ENCODE measurements around the gene EYS. TPM values are rescaled to one million over a fixed set of nuclear protein-coding genes. Genes with fewer than 3 reads are reported as not detected.
"Not testable (repeated sequence)": the region's sequence is repeated elsewhere in the genome, so short reads cannot be mapped to it uniquely, and the experiment has no call there.

The EYS gene
- total RNA-seq, 3 donors from 2014 or later = 0.16 to 0.61 (median 0.60) TPM

DNA sequence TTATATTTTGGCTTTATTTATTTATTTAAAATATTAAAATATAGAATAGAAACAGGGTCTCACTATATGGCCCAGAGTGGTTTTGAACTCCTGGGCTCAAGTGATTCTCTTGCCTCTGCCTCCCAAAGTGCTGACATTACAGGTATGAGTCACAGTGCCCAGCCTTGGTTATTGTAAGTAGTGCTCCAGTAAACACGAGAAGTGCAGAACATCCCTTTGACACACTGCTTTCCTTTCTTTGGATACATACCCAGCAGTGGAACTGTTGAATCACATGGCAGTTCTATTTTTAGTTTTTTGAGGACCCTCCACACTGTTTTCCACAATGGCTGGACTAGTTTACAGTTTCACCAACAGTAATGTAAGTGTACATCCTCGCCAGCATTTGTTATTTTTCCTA is 1867.5 kb downstream of the EYS start:
- H3K4me3 ChIP-seq = no peak overlapping the region
- TF ChIP-seq, protein P1, sequence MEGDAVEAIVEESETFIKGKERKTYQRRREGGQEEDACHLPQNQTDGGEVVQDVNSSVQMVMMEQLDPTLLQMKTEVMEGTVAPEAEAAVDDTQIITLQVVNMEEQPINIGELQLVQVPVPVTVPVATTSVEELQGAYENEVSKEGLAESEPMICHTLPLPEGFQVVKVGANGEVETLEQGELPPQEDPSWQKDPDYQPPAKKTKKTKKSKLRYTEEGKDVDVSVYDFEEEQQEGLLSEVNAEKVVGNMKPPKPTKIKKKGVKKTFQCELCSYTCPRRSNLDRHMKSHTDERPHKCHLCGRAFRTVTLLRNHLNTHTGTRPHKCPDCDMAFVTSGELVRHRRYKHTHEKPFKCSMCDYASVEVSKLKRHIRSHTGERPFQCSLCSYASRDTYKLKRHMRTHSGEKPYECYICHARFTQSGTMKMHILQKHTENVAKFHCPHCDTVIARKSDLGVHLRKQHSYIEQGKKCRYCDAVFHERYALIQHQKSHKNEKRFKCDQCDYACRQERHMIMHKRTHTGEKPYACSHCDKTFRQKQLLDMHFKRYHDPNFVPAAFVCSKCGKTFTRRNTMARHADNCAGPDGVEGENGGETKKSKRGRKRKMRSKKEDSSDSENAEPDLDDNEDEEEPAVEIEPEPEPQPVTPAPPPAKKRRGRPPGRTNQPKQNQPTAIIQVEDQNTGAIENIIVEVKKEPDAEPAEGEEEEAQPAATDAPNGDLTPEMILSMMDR (IDR thresholded peaks at IDR 0.05) = no peak
- intact Hi-C loops (cut with DNase I, micrococcal nuclease) = no loop called here
- DNase-seq (no peak), ATAC-seq (no peak)
- H3K36me3 ChIP-seq (ENCODE audit: low read depth) = no peaks in the 10 kb centered on the region
- no peaks in the 10 kb centered on the region for H3K9me3 ChIP-seq
- no peaks in the 10 kb centered on the region for H3K4me1 ChIP-seq (ENCODE audit: low read depth)

DNA sequence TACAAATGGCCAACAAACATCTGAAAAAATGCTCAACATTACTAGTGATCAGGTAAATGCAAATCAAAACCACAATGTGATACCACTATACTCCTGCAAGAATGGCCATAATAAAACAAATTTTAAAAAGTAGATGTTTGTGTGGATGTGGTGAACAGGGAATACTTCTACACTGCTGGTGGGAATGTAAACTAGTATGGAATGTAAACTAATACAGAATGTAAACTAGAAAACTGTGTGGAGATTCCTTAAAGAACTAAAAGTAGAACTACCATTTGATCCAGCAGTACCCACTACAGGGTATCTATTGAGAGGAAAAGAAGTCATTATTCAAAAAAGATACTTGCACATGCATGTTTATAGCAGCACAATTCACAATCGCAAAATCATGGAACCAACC is 1878.3 kb downstream of the EYS start:
- H3K4me3 ChIP-seq; ATAC-seq; DNase-seq; H3K9me3 ChIP-seq; intact Hi-C loops (cut with DNase I, micrococcal nuclease); H3K36me3 ChIP-seq (ENCODE audit: low read depth); H3K4me1 ChIP-seq (ENCODE audit: low read depth): not testable (repeated sequence)

DNA sequence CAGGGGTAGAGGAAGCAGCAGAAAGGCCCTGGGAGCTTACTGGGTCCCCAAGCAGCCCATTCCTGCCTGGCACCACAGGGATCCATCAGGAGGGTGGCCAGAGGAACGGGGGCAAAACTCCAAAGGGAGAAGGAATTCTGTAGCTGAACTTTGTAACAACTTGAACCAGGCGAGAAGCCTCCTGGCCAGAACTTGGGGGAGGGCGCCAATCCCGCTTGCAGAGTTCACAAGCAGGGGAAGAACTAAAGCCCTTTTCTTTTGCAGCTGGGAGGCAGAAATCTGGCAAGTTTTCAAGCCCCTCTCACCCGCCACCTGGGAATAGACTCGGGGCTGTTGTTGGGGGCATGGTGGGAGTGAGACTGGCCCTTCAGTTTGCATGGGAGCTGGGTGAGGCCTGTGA is 1882.3 kb downstream of the EYS start:
- DNase-seq (no peak), ATAC-seq (no peak)
- intact Hi-C loops (cut with DNase I, micrococcal nuclease) = no loop called here
- no peaks in the 10 kb centered on the region for H3K9me3 ChIP-seq
- TF ChIP-seq, protein P1 (IDR thresholded peaks at IDR 0.05) = no peak
- no peaks in the 10 kb centered on the region for H3K36me3 ChIP-seq (ENCODE audit: low read depth)
- H3K4me1 ChIP-seq (ENCODE audit: low read depth) = no peaks in the 10 kb centered on the region
- H3K4me3 ChIP-seq = no peak overlapping the region

DNA sequence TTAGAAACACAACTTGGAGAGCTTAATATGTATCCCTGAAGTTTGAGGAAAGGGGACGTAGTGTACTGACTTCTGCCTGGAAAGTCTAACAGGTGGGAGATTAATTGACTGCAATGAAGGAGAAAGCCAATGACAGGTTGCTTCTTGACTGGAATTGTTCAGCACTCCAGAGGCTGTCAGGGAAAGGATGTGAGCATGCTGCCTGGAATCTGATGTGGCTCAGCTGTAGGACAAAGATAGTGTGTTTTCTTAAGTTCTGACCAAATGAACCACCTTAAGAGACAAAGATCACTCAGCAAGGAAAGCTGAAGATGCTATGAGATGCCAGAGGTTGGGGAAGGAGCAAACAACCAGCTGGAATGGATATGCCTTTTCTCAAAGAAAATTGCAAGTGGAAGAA is 1885.6 kb downstream of the EYS start:
- Histone ChIP-seq H3K4me1 (ENCODE audit: low read depth) (no peaks in the 10 kb centered on the region), H3K9me3 (no peaks in the 10 kb centered on the region), H3K4me3 (no peak overlapping the region), H3K36me3 (ENCODE audit: low read depth) (no peaks in the 10 kb centered on the region)
- DNase-seq (no peak), ATAC-seq (no peak)
- TF ChIP-seq, protein P1 (IDR thresholded peaks at IDR 0.05) = no peak
- intact Hi-C loops (cut with DNase I, micrococcal nuclease) = no loop called here

DNA sequence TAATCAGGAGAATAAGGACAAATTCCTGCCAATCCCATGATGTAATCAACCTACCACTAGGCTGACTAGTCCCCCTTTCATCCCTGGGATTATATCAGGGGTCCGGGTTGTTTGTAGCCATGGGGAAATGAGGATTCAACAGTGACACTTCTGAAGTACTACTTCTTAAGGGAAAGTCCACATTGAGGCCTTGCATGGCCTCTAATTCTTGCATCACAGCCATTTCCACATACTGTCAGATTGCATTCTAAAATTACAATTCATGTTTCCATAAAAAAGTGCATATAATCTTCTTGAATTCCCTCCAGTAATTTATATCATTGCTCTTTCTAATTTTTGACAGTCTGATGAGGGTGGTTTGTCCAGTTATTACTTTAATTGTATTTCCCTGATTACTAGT is 1887.2 kb downstream of the EYS start:
- TF ChIP-seq, protein P1 (IDR thresholded peaks at IDR 0.05) = no peak
- no peak for ATAC-seq
- intact Hi-C loops (cut with DNase I, micrococcal nuclease) = no loop called here

DNA sequence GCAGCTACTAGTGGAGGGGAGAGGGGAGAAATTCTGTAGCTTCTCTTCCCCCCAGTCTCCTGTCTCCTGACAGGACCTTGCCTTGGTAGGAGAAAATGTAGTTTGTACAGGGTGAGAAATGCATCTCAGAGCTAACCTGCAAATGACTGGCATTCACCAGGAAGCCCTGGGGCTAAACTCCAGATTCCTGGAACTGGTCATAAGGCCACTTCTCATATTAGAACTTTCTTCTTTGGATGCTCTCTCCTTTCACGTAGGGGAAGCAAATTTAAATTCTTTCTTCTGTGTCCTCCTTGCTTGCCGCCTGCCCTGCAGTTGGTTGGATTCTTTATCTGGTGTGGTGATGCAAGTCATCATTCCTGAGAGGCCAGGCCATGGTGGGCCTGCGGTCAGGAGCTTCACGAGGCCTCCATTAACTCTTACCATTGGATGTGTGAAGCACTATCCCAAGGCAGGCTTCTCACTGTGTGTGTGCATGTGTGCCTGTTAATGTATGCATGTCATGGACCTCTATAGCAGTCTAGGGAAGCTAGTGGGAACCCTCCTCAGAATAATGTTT is 1889.5 kb downstream of the EYS start:
- Histone ChIP-seq H3K9me3 (no peaks in the 10 kb centered on the region), H3K4me1 (ENCODE audit: low read depth) (no peaks in the 10 kb centered on the region), H3K4me3 (no peak overlapping the region), H3K36me3 (ENCODE audit: low read depth) (no peaks in the 10 kb centered on the region)
- ATAC-seq (no peak), DNase-seq (no peak)
- intact Hi-C loops (cut with DNase I, micrococcal nuclease) = no loop called here
- TF ChIP-seq, protein P1 (IDR thresholded peaks at IDR 0.05) = no peak

More for the DNA sequence above, 1887.2 kb downstream of the EYS start:
- H3K36me3 ChIP-seq (ENCODE audit: low read depth) = no peaks in the 10 kb centered on the region
- no peak overlapping the region for H3K4me3 ChIP-seq
- no peaks in the 10 kb centered on the region for H3K4me1 ChIP-seq (ENCODE audit: low read depth)
- DNase-seq = no peak
- no peaks in the 10 kb centered on the region for H3K9me3 ChIP-seq

All from mucosa of descending colon (tissue), 3 donors.